SK-N-SH treated with all-trans-retinoic acid at 6 μM for 48 hours (cell line): Measurements from ENCODE around the gene OR10A3.
"Not testable (repeated sequence)": the region's sequence is repeated elsewhere in the genome, so short reads cannot be mapped to it uniquely, and the experiment has no call there.

Experiments
- BACH2 ChIP-seq: fragments of 250-450 bp; sonication (Bioruptor Pico); IDR thresholded peaks from 2 replicates; pipeline ENCODE4 v1.9.0; 2021; ENCODE audit warnings: mild to moderate bottlenecking, borderline replicate concordance
- CREB5 ChIP-seq: fragments of 250-450 bp; sonication (Bioruptor Pico); IDR thresholded peaks from 2 replicates; pipeline ENCODE4 v1.5.1; 2020; ENCODE audit warnings: low read depth, mild to moderate bottlenecking, moderate library complexity
- CSDC2 ChIP-seq: fragments of 250-450 bp; sonication (Bioruptor Pico); IDR thresholded peaks from 2 replicates; pipeline ENCODE4 v1.5.0; 2020; ENCODE audit warnings: mild to moderate bottlenecking, moderate library complexity
- CSRNP3 ChIP-seq: fragments of 250-450 bp; sonication (Bioruptor Pico); IDR thresholded peaks from 2 replicates; pipeline ENCODE4 v1.5.1; 2021; ENCODE audit warnings: mild to moderate bottlenecking, moderate library complexity
- ESRRG ChIP-seq: fragments of 250-450 bp; sonication (Bioruptor Pico); IDR thresholded peaks from 2 replicates; pipeline ENCODE4 v1.6.1; 2021; ENCODE audit warnings: mild to moderate bottlenecking
- PPARA ChIP-seq: fragments of 250-450 bp; sonication (Bioruptor Pico); IDR thresholded peaks from 2 replicates; pipeline ENCODE4 v1.5.0; 2020; ENCODE audit warnings: mild to moderate bottlenecking, borderline replicate concordance
- SNAI2 ChIP-seq: fragments of 250-450 bp; sonication (Bioruptor Pico); IDR thresholded peaks from 2 replicates; pipeline ENCODE4 v1.5.0; 2020; ENCODE audit warnings: mild to moderate bottlenecking, moderate library complexity
- TCF4 ChIP-seq: fragments of 250-450 bp; sonication (Bioruptor Pico); IDR thresholded peaks from 2 replicates; pipeline ENCODE4 v1.8.0; 2021; ENCODE audit warnings: mild to moderate bottlenecking, moderate library complexity, borderline replicate concordance
- ZFP3 ChIP-seq: fragments of 250-450 bp; sonication (Bioruptor Pico); IDR thresholded peaks from 2 replicates; pipeline ENCODE4 v1.5.0; 2020; ENCODE audit warnings: mild to moderate bottlenecking, moderate library complexity
- ZFP30 ChIP-seq: fragments of 450-650 bp; formaldehyde crosslinking; IDR thresholded peaks from 2 replicates; pipeline ENCODE4 v1.5.0; 2022; ENCODE audit warnings: mild to moderate bottlenecking, moderate library complexity
- TF ChIP-seq, protein P1 (sequence below): fragments of 250-450 bp; sonication (Bioruptor Pico); IDR thresholded peaks from 2 replicates; pipeline ENCODE4 v1.8.0; 2021; ENCODE audit warnings: low read depth, mild to moderate bottlenecking, moderate library complexity, borderline replicate concordance
- TF ChIP-seq, protein P2 (sequence below): fragments of 250-450 bp; sonication (Bioruptor Pico); IDR thresholded peaks from 2 replicates; pipeline ENCODE4 v1.5.0; 2020; ENCODE audit warnings: mild to moderate bottlenecking, moderate library complexity
- TF ChIP-seq, protein P3 (sequence below): fragments of 250-450 bp; sonication (Bioruptor Pico); IDR thresholded peaks from 2 replicates; pipeline ENCODE4 v1.8.0; 2020; ENCODE audit warnings: mild to moderate bottlenecking, moderate library complexity, borderline replicate concordance

DNA sequence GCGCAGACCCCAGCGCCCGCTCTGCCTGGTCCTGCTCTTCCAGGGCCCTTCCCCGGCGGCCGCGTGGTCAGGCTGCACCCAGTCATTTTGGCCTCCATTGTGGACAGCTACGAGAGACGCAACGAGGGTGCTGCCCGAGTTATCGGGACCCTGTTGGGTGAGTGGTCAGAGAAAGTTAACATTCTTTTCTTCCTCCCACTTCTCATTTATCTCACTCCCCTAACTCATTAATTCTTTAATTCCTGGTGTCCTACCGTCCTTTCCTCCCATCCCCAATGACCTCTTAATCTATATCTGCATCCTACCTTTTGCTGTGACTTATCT is 46.0 kb upstream of the OR10A3 start:
- TF ChIP-seq SNAI2, CREB5, BACH2, PPARA, CSRNP3, ZFP3, ESRRG, CSDC2, TCF4, ZFP30 (CRISPR knock-in tag): not testable (repeated sequence)
- TF ChIP-seq, protein P1, sequence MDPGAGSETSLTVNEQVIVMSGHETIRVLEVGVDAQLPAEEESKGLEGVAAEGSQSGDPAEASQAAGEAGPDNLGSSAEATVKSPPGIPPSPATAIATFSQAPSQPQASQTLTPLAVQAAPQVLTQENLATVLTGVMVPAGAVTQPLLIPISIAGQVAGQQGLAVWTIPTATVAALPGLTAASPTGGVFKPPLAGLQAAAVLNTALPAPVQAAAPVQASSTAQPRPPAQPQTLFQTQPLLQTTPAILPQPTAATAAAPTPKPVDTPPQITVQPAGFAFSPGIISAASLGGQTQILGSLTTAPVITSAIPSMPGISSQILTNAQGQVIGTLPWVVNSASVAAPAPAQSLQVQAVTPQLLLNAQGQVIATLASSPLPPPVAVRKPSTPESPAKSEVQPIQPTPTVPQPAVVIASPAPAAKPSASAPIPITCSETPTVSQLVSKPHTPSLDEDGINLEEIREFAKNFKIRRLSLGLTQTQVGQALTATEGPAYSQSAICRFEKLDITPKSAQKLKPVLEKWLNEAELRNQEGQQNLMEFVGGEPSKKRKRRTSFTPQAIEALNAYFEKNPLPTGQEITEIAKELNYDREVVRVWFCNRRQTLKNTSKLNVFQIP (CRISPR knock-in tag), result not testable (repeated sequence)
- TF ChIP-seq, protein P2, sequence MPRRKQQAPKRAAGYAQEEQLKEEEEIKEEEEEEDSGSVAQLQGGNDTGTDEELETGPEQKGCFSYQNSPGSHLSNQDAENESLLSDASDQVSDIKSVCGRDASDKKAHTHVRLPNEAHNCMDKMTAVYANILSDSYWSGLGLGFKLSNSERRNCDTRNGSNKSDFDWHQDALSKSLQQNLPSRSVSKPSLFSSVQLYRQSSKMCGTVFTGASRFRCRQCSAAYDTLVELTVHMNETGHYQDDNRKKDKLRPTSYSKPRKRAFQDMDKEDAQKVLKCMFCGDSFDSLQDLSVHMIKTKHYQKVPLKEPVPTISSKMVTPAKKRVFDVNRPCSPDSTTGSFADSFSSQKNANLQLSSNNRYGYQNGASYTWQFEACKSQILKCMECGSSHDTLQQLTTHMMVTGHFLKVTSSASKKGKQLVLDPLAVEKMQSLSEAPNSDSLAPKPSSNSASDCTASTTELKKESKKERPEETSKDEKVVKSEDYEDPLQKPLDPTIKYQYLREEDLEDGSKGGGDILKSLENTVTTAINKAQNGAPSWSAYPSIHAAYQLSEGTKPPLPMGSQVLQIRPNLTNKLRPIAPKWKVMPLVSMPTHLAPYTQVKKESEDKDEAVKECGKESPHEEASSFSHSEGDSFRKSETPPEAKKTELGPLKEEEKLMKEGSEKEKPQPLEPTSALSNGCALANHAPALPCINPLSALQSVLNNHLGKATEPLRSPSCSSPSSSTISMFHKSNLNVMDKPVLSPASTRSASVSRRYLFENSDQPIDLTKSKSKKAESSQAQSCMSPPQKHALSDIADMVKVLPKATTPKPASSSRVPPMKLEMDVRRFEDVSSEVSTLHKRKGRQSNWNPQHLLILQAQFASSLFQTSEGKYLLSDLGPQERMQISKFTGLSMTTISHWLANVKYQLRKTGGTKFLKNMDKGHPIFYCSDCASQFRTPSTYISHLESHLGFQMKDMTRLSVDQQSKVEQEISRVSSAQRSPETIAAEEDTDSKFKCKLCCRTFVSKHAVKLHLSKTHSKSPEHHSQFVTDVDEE (CRISPR knock-in tag), result not testable (repeated sequence)
- TF ChIP-seq, protein P3, sequence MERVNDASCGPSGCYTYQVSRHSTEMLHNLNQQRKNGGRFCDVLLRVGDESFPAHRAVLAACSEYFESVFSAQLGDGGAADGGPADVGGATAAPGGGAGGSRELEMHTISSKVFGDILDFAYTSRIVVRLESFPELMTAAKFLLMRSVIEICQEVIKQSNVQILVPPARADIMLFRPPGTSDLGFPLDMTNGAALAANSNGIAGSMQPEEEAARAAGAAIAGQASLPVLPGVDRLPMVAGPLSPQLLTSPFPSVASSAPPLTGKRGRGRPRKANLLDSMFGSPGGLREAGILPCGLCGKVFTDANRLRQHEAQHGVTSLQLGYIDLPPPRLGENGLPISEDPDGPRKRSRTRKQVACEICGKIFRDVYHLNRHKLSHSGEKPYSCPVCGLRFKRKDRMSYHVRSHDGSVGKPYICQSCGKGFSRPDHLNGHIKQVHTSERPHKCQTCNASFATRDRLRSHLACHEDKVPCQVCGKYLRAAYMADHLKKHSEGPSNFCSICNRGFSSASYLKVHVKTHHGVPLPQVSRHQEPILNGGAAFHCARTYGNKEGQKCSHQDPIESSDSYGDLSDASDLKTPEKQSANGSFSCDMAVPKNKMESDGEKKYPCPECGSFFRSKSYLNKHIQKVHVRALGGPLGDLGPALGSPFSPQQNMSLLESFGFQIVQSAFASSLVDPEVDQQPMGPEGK (CRISPR knock-in tag), result not testable (repeated sequence)
